AG20443 (cell line): ENCODE data around the gene SFXN3.
A peak's percentile ranks its signal among the peaks of the same experiment; 100 is the strongest.

Source experiments
- DNase-seq: peaks from one replicate; pipeline ENCODE4 v3.0.0; 2012; ENCODE audit warnings: low spot score, mixed read lengths

Gene SFXN3, protein sequence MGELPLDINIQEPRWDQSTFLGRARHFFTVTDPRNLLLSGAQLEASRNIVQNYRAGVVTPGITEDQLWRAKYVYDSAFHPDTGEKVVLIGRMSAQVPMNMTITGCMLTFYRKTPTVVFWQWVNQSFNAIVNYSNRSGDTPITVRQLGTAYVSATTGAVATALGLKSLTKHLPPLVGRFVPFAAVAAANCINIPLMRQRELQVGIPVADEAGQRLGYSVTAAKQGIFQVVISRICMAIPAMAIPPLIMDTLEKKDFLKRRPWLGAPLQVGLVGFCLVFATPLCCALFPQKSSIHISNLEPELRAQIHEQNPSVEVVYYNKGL

DNA sequence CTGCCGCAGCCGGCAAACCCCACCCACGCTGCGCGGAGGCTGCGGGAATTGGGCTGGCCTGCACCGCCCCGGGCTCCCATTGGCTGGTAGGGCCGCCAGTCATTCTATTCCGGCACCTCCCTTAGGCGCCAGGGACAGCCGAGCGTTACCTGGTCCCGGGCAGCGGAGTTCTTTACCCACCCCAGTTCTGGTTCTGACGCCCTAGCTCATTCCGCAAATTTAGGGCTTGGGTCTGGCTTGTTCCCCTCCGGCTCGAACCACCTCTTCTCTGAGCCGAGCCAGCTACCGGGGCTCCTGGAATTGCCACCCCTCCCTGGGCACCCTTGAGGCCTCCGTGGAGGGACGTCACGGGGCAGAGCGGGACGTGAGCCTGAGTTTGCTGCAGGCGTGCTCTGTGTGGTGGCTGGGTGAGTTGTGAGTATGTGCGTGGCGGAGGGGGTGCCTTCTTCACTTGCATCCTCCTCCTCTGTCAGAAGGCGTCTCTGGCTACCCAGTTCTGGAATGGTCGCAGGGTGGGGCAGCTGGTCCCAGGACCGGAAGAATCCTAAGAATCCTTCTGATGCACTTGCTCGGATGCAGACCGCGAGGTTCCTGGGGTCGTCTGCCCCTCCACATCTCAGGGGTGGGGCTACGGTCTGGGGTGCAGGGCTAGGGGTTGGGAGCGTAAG is at the start of gene SFXN3, which contains the start of gene PDZD7:
Gene SFXN3, plus strand, starts transcription at position 107 of the 668 bp plus-strand sequence. CDS start 3,461 bp downstream, outside the sequence.
Gene PDZD7, minus strand, starts transcription at position 2 of the 668 bp plus-strand sequence. CDS start 910 bp downstream, outside the sequence.
- DNase-seq = peak; percentile 97

DNA sequence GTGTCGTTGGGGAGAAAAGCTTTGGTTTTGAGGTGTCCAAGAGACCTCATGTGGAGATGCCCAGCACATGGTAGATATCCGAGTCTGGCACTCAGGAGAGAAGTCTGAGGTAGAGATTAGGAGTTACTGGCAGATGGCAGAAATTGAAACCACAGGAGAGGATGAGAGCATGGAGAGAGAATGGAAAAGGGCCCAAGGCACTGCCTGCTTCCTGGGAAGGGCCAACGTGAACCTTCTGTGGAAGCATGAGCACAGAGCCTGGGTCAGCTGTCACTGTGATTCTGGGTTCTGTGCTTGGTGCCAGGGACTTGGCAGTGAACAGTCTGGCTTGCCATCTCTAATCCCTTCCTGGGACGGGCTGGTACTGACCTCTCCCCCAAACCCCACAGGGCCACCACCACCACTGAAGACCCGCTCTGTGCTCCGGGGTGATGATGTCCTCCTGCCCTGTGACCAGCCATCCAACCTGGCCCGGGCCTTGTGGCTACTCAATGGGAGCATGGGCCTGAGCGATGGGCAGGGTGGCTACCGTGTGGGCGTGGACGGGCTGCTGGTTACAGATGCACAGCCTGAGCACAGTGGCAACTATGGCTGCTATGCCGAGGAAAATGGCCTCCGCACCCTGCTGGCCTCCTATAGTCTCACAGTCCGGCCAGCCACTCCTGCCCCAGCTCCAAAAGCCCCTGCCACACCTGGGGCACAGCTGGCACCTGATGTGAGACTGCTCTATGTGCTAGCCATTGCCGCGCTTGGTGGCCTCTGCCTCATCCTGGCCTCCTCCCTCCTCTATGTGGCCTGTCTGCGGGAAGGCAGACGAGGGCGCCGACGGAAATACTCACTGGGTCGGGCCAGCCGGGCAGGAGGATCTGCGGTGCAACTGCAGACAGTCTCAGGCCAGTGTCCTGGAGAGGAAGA is 47.9 kb upstream of the SFXN3 start:
- no peak for DNase-seq

DNA sequence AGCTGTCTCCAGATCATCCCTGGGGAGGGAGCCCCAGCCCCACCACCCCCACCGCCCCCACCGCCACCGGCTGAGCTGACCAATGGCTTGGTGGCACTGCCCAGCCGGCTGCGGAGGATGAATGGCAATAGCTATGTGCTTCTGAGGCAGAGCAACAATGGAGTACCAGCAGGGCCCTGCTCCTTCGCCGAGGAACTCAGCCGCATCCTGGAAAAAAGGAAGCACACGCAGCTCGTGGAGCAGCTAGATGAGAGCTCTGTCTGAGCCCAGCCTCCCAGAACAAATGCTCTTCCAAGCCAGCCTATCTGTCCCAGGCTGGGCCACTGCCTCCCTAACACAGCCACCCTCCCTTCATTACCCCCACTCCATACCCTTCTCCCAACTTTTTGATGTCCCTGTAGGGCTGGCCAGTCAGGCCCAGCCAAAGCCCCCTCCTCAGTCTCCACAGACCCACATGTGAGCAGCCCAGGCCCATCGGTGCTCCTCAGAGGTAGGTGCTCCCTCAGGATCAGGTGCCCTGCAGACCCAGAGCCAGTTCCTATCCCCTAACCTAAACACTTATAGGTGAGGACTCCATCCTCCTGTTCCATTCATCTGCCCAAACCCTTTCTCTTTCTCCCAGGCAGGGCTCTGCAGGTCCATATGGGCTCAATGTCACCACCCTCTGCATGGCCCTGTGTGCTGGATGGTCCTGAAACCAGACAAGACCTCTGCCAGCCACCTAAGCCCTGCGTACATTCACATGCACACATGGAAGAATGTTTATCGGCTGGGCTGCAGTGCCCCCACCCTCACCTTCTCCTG is 47.0 kb upstream of the SFXN3 start:
- DNase-seq = no peak

DNA sequence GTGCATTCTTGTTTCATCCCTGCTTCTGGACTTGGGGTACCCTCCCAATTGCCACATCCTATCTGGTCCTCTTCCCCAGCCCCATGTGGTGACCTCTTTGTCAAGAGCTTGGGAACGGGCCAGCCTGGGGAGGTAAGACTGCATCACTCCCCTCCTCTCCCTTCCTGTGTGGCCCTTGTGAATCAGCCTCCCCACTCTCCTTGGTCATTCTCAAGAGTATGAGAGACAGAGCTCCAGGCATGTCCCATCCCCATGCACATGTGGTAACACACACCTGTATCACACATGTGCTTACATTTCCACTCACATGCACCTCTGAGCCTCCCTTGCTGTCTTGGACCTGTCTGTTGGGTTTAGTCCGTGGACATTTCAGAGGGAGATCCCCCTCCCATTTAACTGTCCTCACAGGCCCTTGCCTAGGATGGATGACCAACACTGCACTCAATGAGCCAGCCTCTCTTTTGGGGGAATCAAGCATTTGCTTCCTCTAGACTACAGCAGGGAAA is 46.3 kb upstream of the SFXN3 start:
- DNase-seq = no peak

DNA sequence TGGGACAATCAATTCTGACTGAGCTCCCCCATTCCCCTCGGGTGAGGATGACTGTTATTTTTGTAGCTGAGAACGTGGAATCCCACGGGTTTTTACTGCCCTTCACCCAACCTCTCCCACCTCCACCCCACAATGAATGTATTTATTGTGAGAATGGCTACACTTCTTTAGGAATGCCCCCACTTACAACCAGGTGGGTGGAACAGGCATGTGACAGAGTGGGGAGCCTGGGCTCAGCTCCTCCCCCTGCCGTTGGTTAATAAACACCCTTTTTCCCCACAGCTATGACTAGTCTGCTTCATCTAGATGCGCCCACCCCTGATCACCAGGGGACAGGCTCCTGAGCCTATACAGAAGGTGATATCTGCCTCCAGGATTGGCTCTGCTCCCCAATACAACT is 45.7 kb upstream of the SFXN3 start:
- DNase-seq = no peak

DNA sequence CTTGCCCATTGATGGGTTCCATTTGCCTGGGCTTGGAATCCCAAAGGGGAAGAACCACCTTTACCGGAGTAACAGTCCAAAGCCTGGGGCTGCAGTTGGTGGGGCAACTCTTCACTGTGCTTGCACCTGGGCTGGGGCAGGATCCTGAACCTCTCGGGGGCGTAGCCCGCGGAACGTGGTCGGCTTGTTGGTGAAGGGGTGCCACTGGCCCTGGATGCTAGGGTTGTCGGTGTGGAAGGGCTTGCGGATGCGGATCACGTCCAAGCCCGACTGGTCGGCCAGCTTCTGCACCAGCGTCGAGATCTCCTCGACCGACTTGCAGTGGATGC is 44.4 kb upstream of the SFXN3 start:
- no peak for DNase-seq

DNA sequence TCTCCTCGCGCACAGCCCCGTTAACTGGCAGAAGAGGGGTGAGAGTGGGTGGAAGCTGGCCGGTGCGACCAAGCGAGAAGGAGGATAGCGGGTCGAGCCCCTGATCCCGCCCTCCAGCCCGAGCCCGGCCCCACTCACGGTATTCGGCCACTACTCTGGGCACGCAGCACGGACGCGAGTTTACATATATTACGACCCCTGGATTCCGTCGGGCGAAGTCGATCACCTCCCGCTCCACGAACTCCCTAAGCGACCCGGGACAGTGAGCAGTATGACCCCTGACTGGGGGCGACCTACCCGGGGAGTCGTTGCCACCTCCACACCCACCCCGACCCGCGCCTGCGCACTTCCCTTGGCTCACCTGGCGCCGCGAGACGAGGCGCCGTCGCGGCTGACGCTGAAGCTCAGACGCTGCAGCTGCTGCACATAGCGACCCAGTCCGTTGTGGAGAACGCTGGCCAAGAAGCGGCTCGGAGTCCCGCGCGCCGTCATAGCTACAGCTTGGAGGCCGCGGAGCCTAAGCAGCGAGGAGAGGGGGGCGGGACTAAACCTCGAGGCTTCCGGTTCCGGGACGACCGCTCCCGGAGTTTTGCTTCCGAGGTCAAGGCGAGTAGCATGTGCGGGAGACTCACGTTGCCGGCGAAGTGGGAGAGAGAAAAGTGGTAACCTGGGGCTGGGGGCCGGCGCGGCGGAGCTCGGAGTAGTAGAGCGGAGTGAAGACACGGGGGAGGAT is 43.9 kb upstream of the SFXN3 start, which contains the start of the genes MRPL43 and TWNK:
Gene MRPL43, minus strand, starts transcription at position 546 of the 733 bp plus-strand sequence. Its CDS starts 54 bp downstream, at position 492.
Gene TWNK, plus strand, starts transcription at position 592 of the 733 bp plus-strand sequence. CDS start 668 bp downstream, outside the sequence.
- peak; percentile 94 for DNase-seq

DNA sequence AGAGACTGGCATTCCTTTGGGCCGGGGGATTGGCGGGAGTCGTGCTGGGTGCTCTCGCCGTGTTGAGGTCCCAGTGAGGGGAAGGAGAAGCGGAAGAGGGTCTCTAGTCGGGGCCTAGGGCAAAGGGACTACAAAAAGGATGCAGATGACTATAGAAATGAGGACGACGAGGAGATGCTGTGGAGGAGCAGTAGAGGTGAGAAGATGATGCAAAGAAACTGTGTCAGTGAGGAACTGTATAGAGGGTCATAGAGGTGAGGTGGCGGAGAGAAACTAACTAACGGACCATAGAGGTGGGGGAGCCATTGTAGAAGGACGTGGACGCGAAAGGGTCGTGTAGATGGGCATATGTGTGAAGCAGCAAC is 43.4 kb upstream of the SFXN3 start:
- no peak for DNase-seq

DNA sequence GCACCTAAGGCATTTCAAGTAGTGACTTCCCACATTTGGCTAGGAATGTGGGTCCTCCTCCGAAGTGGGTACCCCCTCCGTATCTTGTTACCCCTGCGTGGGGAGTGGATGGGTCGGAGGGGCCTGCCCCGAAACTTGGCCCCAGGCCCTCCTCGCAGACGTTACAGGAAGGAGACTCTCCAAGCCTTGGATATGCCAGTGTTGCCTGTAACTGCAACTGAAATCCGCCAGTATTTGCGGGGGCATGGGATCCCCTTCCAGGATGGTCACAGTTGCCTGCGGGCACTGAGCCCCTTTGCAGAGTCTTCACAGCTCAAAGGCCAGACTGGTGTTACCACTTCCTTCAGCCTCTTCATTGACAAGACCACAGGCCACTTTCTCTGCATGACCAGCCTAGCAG is 42.9 kb upstream of the SFXN3 start:
- DNase-seq = no peak

DNA sequence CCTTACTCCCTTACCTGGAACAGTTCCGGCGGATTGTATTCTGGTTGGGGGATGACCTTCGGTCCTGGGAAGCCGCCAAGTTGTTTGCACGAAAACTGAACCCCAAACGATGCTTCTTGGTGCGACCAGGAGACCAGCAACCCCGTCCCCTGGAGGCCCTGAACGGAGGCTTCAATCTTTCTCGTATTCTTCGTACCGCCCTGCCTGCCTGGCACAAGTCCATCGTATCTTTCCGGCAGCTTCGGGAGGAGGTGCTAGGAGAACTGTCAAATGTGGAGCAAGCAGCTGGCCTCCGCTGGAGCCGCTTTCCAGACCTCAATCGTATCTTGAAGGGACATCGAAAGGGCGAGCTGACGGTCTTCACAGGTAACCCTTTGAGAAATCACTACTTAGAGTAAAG is 41.9 kb upstream of the SFXN3 start:
- DNase-seq = no peak

DNA sequence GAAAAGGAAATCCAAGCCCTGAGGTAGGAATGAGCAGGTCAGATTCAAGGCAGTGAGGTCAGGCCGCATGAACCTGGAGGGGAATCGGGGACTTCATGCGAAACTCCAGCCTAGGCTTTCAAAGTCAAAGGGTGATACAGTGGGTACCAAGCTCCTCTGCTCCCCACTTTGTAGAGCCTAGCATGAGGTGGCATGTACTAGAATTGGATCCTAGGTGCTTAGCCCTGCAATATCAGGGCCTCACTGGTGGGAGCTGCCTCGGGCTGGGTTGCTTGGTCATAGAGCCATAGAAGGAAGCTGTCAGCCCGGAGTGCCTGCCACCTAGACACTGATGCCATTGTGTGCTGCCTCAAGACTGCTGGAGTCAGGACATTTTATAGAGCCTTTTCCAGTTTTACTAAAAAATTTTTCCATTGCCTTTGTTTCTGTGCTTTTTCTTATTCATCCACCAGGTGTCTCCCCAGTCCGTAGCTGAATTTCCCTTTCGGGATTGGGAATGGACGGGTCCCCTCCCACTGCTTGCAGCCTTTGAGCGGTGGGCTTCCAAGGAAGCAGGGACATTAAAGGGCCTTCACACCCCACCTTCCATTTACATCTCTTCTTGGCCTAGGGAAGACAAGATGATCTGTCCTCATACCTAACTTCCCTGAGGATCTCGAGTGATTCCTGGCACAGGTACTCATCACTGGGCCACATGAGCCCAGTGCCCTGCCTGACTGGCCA is 36.9 kb upstream of the SFXN3 start:
- DNase-seq = peak; percentile 61

DNA sequence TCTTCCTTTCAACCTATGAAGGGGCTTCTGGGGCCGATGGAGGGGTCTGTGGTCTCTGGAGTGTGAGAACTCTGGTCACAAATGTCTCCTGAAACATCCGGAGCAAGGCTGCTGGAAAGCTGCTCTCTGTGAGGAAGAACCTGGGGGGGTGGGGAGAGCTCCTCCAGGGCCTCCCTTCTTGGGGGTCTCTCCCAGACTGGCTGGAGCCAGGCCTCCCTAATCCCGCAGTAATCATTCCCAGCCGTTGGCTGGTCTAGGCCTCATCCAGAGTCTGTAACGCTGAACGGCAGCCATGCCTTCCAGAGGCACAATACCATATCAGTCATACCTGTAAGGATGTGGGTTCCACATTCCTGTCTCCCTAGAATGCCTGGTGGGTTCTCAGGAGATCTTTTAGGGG is 35.9 kb upstream of the SFXN3 start:
- no peak for DNase-seq

DNA sequence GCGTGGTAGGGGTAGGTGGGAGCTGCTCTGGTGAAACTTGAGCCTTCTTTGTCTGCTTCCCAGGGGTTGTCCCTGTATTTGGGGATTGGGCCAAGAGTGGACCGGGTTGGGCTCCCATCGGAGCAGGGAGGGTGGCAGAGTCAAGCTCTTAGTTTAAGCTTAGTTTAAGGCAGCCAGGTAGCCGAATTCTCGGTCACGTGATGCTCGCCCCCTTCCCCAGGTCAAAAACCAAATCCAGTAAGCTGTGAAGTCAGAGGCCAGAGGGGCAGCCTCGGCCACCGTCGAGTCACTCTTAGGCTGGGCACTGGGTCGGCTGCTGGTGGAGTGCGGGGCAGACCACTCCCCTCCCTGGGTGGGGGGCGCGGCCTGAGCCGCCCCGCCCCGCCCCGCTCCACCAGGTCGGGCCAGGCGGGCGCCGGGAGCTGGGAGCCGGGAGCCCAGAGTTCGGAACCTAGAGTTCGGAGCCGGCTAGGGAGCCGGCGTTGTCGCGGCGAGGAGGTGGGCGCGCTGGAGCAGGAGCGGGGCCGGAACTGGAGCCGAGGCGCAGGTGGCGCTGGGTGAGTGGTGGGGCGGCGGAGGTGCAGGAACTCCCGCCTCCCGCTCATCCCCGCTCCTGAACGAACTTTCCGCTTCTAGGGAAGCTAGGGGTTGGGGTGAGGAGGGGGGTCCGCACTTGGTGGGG is 34.2 kb upstream of the SFXN3 start:
- peak; percentile 39 for DNase-seq

DNA sequence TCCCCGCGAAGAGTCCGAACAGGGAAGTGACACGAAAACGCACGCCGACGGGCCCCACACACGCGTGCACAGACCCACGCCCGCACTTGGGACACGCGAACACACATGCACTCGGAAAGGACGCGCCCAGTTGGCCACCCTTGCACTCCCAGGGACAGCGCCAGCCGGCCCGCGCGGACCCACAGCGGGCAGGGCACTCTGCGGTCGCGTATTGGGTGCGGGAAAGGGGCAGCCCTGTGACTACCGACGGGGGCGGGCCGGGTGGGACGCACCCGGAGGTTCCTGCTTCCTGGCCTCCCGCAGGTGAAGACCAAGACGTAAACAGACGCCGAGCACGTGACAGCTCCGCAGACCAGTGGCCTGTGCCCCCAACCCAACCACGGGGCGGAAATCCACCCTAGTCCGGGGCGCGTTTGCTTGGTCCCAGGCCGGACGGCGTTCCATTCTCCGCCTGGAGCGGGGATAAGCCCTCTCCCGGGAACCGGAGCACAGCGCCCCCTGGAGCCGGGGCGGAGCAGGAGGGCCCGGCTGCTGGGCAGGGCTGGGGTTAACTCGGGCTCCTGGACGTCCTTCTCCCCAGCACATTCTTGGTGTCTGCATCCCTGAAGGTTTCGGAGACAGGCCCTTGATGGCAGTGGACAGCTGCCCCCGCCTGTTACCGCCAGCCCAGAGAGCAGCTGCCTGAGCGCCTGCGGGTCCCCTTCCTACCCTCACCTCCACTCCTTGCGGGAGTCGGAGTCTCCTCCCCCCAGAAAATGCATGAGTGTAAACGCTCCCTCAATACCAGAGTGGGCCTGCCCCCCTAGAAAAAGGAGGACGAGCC is 33.5 kb upstream of the SFXN3 start:
- peak; percentile 92 for DNase-seq

DNA sequence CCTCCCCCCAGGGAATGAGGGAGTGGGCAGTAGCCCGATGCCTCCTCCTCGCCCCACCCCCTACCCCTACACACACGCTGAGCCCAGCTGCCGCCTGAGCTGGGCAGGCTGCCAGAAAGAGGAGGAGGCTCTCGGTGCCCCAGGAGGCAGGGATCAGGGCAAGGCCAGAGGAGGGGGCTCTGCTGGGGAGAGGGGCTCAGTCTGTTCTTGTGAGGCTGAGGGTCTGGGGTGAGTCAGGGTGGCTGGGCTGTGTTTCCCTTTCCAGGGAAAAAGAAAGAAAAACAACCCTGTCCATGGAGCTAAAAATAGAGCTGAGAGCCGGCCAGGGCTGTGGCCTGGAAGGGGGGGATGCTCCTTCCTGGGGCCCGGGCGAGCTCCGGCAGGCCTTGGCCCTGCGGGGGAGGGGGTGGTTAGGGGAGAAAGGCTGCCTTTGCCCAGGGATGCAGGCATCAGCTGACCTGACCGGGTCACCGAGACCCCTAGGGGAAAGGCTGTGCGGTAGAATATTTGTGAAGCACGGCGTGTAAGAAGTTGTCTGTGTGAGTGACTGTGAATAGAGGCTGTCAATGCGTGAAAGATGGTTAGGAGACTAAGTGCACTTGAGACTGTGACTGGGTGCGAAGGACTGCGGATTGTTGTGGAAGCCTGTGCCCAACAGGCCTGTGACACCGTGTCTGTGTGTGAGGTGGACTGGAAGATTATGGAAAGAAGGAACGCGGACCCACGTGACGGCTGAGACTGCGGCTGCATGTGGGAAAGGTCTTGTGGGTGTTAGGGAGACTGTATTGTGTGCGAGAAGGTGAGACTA is 32.6 kb upstream of the SFXN3 start:
- peak; percentile 86 for DNase-seq

DNA sequence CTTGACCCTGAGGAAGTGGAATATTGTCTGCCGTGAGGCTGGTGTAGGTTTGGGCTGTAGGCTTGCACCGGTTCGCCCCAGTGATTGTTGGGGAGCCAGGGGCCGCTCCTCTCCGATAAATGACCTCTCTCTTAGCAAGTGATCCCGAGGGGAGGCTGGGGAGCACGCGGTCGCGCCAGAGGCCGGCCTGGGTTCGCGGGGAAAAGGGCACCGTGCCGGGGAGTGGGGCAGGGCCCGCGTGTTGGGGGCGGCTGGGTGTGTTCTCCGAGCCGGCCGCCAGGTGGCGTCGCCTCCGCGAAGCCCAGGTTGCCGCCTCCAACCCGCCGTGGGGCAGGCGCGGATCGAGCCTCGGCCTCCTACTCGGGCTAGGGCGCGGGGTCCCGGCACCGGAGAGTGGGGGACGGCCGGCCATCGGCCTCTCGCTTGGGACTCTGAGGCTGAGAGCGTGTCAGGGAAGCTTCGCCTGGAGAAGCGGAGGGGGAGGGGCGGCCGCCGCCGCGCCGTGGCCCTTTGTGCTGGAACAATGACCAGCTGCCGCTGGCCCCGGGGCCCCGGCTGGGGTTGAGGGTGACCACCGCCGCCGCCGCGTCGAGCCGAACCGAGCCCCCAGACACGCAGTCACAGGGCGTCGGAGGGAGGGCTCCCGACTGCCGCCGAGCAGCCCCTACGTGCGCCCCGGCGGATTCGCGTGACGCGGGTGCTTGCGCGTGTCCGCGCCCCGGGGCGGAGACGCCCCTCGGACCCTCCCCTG is 31.9 kb upstream of the SFXN3 start:
- peak; percentile 92 for DNase-seq

DNA sequence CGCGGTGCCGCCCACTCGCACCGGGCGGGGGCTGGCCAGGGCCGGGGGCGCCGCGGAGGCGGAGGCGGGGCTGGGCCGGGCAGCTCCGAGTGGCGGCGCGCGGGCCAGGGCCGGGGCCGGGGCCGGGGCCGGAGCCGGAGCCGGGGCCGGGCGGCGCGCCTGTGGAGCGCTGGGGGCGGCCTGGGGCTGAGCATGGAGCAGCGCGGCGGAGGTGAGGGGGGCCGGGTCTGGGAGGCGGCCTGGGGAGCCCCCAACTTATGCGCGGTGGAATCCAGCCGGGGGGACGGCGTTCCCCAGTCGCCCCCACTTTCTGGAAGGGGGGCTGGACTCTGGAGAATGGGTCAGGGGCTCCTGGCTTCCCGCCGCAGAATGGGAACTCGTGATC is 31.3 kb upstream of the SFXN3 start, which contains the start of gene LZTS2:
Gene LZTS2, plus strand, starts transcription at position 67 of the 385 bp plus-strand sequence. CDS start 2,731 bp downstream, outside the sequence.
- DNase-seq = no peak
